ENCODE measurements around the gene GATC.

GATC gene, protein sequence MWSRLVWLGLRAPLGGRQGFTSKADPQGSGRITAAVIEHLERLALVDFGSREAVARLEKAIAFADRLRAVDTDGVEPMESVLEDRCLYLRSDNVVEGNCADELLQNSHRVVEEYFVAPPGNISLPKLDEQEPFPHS

GRCh38 chr12:120445911-120446843, at the start of gene GATC, which contains the start of gene TRIAP1:
Gene GATC, plus strand, starts transcription at chr12:120446444. Its CDS starts 37 bp downstream, at chr12:120446481.
Gene TRIAP1, minus strand, starts transcription at chr12:120446384. Its CDS starts 12 bp downstream, at chr12:120446372.
- no peak for TF ChIP-seq CTCF (conservative IDR thresholded peaks at IDR 0.05)
- peak within 1 kb of the TSS; percentile 89 for H3K27ac ChIP-seq

GRCh38 chr12:120397824-120398540, 48.3 kb upstream of the GATC start:
- peak overlapping the region; percentile 39; the same call in 1 of the 2 replicates for H3K27ac ChIP-seq
- no peak for TF ChIP-seq CTCF (conservative IDR thresholded peaks at IDR 0.05)

GRCh38 chr12:120399531-120399930, 46.7 kb upstream of the GATC start:
- H3K27ac ChIP-seq = no peak overlapping the region
- TF ChIP-seq CTCF (conservative IDR thresholded peaks at IDR 0.05) = no peak

DNA sequence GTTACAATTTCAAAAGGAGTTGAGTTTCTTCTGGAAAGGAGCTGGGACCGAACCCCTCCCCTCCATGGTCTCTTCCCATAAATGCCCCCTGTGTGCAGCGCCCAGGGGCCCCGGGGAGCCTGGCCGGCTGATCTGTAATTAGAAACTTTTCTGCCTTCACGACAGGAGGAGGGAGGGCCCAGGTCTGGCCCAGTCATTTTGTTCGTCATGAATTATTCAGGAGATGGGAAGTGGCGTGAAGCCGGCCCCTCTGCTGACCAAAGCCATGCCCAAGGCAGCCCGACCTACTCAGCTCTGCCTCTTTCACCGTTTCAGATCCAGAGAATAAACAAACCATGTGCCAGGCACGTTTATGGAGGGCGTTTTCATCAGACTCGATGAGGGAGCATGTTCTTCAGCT, 44.0 kb upstream of the GATC start:
- H3K27ac ChIP-seq = no peak overlapping the region
- no peak for TF ChIP-seq CTCF (conservative IDR thresholded peaks at IDR 0.05)

GRCh38 chr12:120403869-120404268, 42.4 kb upstream of the GATC start:
- no peak for TF ChIP-seq CTCF (conservative IDR thresholded peaks at IDR 0.05)
- no peak overlapping the region for H3K27ac ChIP-seq

DNA sequence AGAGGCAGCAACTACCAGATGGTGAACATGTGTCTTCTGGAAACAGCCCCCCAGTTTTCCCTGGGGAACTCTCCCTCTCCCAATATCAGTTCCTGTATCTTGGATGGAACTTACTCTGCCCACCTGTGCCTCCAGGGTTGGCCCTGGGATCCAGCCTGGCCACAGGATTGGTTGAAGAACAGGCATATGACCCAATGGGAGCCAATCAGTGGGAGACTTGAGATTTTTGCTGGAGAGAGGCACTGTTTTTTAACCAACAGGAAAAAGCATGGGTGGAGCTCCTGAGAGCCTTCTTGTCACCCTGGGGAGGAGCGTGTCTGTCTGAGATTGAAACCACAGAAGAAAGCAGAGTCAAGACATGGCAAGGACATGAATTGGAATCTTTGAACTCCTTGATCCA, 42.0 kb upstream of the GATC start:
- no peak for TF ChIP-seq CTCF (conservative IDR thresholded peaks at IDR 0.05)
- no peak overlapping the region for H3K27ac ChIP-seq

DNA sequence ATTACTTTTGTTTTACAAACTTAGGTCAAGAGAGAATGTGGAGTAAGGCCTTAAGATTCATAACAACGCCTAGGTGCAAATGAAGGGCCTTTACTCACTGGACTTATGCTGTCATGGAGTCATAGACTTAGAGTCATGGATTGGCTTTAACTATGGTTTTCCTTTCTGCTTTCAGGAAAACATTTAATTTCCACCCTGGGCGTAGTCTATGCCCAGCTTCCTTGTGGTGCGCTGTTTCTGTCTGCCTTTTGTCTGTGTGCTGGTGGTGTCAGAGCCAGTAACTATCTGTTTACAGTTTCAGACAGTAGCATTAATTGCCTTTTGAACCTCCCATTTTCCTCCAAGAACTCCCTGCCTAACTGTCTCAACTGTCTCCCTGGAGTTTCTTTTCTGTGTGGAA, 40.2 kb upstream of the GATC start:
- TF ChIP-seq CTCF (conservative IDR thresholded peaks at IDR 0.05) = no peak
- H3K27ac ChIP-seq = no peak overlapping the region
